Measurements from ENCODE around the gene PNMT.

DNA sequence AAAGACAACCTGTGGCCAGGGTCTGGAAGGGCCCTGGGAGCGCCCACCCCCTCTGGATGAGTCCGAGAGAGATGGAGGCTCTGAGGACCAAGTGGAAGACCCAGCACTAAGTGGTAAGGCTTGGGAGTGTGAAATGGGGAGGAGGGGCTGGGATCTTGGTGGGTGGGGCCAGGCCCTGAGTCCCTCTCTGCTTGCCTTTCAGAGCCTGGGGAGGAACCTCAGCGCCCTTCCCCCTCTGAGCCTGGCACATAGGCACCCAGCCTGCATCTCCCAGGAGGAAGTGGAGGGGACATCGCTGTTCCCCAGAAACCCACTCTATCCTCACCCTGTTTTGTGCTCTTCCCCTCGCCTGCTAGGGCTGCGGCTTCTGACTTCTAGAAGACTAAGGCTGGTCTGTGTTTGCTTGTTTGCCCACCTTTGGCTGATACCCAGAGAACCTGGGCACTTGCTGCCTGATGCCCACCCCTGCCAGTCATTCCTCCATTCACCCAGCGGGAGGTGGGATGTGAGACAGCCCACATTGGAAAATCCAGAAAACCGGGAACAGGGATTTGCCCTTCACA, 32.6 kb upstream of the PNMT start:
- TF ChIP-seq, protein P1, sequence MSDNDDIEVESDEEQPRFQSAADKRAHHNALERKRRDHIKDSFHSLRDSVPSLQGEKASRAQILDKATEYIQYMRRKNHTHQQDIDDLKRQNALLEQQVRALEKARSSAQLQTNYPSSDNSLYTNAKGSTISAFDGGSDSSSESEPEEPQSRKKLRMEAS (IDR thresholded peaks at IDR 0.05) = no peak
- TF ChIP-seq FOXM1 (IDR thresholded peaks at IDR 0.05; ENCODE audit: borderline replicate concordance, low read depth) (no peak), ZBTB7A (IDR thresholded peaks at IDR 0.05; ENCODE audit: low read depth) (no peak), EP300 (IDR thresholded peaks at IDR 0.05; ENCODE audit: borderline replicate concordance) (no peak), EGR1 (IDR thresholded peaks at IDR 0.05) (no peak), TAF1 (IDR thresholded peaks at IDR 0.05; ENCODE audit: low read depth) (no peak), CEBPB (IDR thresholded peaks at IDR 0.05) (no peak)
- TF ChIP-seq, protein P2, sequence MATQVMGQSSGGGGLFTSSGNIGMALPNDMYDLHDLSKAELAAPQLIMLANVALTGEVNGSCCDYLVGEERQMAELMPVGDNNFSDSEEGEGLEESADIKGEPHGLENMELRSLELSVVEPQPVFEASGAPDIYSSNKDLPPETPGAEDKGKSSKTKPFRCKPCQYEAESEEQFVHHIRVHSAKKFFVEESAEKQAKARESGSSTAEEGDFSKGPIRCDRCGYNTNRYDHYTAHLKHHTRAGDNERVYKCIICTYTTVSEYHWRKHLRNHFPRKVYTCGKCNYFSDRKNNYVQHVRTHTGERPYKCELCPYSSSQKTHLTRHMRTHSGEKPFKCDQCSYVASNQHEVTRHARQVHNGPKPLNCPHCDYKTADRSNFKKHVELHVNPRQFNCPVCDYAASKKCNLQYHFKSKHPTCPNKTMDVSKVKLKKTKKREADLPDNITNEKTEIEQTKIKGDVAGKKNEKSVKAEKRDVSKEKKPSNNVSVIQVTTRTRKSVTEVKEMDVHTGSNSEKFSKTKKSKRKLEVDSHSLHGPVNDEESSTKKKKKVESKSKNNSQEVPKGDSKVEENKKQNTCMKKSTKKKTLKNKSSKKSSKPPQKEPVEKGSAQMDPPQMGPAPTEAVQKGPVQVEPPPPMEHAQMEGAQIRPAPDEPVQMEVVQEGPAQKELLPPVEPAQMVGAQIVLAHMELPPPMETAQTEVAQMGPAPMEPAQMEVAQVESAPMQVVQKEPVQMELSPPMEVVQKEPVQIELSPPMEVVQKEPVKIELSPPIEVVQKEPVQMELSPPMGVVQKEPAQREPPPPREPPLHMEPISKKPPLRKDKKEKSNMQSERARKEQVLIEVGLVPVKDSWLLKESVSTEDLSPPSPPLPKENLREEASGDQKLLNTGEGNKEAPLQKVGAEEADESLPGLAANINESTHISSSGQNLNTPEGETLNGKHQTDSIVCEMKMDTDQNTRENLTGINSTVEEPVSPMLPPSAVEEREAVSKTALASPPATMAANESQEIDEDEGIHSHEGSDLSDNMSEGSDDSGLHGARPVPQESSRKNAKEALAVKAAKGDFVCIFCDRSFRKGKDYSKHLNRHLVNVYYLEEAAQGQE (IDR thresholded peaks at IDR 0.05; ENCODE audit: low read depth) = no peak
